Endodermal cell (in vitro differentiated cells): ENCODE results near the gene KRTAP4-8. TPM values are rescaled to one million over a fixed set of nuclear protein-coding genes. Genes with fewer than 3 reads are reported as not detected.
"Not testable (repeated sequence)": the region's sequence is repeated elsewhere in the genome, so short reads cannot be mapped to it uniquely, and the experiment has no call there.

Experiments
- DNase-seq: peaks from one replicate; pipeline ENCODE4 v3.0.0-alpha.2; 2017
- H3K27ac ChIP-seq: 2 replicates; pipeline ENCODE4 v1.5.1; 2013; ENCODE audit warnings: mild to moderate bottlenecking, low read depth, low read length, moderate library complexity
- H3K27me3 ChIP-seq: 2 replicates; pipeline ENCODE4 v1.6.1; 2013; ENCODE audit warnings: mild to moderate bottlenecking, low read length, moderate library complexity; ENCODE audit not compliant: insufficient read depth, control insufficient read depth, poor library complexity, severe bottlenecking
- H3K36me3 ChIP-seq: 2 replicates; pipeline ENCODE4 v1.7.0; 2013; ENCODE audit warnings: mild to moderate bottlenecking, low read length, moderate library complexity; ENCODE audit not compliant: control insufficient read depth, insufficient read depth
- H3K4me1 ChIP-seq: one replicate; pipeline ENCODE4 v1.7.0; 2013; ENCODE audit warnings: low read length; ENCODE audit not compliant: control insufficient read depth, insufficient read depth
- H3K4me3 ChIP-seq: 2 replicates; pipeline ENCODE4 v1.5.1; 2013; ENCODE audit warnings: mild to moderate bottlenecking, low read length, moderate library complexity
- H3K9ac ChIP-seq: 2 replicates; pipeline ENCODE4 v1.6.1; 2013; ENCODE audit warnings: mild to moderate bottlenecking, low read length, moderate library complexity; ENCODE audit not compliant: poor library complexity, severe bottlenecking; ENCODE audit errors: extremely low read depth
- H3K9me3 ChIP-seq: 2 replicates; pipeline ENCODE4 v1.6.1; 2013; ENCODE audit warnings: mild to moderate bottlenecking, low read length, moderate library complexity; ENCODE audit not compliant: control insufficient read depth
- H3K27ac Mint-ChIP-seq: 2 replicates; pipeline ENCODE4 v1.8.0; 2020; ENCODE audit warnings: mixed read lengths
- H3K27me3 Mint-ChIP-seq: 2 replicates; pipeline ENCODE4 v1.8.0; 2021; ENCODE audit warnings: mild to moderate bottlenecking, mixed read lengths; ENCODE audit not compliant: insufficient read depth
- H3K36me3 Mint-ChIP-seq: 2 replicates; pipeline ENCODE4 v1.8.0; 2020; ENCODE audit warnings: low read depth, mixed read lengths
- H3K4me1 Mint-ChIP-seq: 2 replicates; pipeline ENCODE4 v1.8.0; 2020; ENCODE audit warnings: mixed read lengths
- H3K4me3 Mint-ChIP-seq: 2 replicates; pipeline ENCODE4 v1.8.0; 2020; ENCODE audit warnings: mild to moderate bottlenecking, moderate library complexity, mixed read lengths
- H3K9me3 Mint-ChIP-seq: 2 replicates; pipeline ENCODE4 v1.8.0; 2020; ENCODE audit warnings: mild to moderate bottlenecking, mixed read lengths
- CTCF ChIP-seq: fragments of 200-600 bp; sonication (generic); conservative IDR thresholded peaks from 2 replicates; pipeline ENCODE4 v1.5.0; 2021; ENCODE audit warnings: antibody characterized with exemption, mild to moderate bottlenecking
- WGBS, 2 experiments: methylation state at CpG; one replicate each; pipeline versions ENCODE4 v1.1.5 to v1.1.7; 2013; ENCODE audit warnings: missing lambda C conversion rate in 2 of 2, mixed read lengths in 1 of 2; ENCODE audit not compliant: insufficient coverage in 1 of 2, insufficient read length in 1 of 2; 5-methylcytosine and 5-hydroxymethylcytosine counted together
- total RNA-seq, 2 donors: library from RNA; stranded (reverse); fragmentation: NEBNext Ultra II Directional in 1 of 2; extraction: Animal tissue kit (Norgen Biotek cat#: 25700) in 1 of 2; gene quantifications; 2 replicates in 1 of 2; 3 replicates in 1 of 2; pipeline ENCODE4 v1.2.1, GENCODE V29; 2021

KRTAP4-8 gene
- total RNA-seq, 2 donors from 2014 or later, result not detected

GRCh38 chr17:41101586-41102259 lies 3.8 kb upstream of the KRTAP4-8 start, which contains the start of gene KRTAP4-16:
Gene KRTAP4-16, minus strand, starts transcription at chr17:41102209. Its CDS starts 0 bp downstream, at chr17:41102209.
- H3K27ac ChIP-seq, result no peak within 1 kb of the TSS
- H3K27ac Mint-ChIP-seq, result no peak within 1 kb of the TSS
- WGBS, 2 experiments, result 72 to 74% methylated on average over 6 to 8 of the region's 10 CpGs
- H3K9me3 ChIP-seq, result no peaks in the 10 kb centered on the region
- no peaks in the 10 kb centered on the region for H3K9me3 Mint-ChIP-seq
- TF ChIP-seq CTCF, result no peak
- peaks cover 4% of the 10 kb centered on the region for H3K27me3 Mint-ChIP-seq
- H3K4me1 Mint-ChIP-seq, result no peaks in the 10 kb centered on the region
- H3K9ac ChIP-seq, result no peak within 1 kb of the TSS
- H3K4me3 Mint-ChIP-seq, result no peak within 1 kb of the TSS
- no peaks in the 10 kb centered on the region for H3K4me1 ChIP-seq
- no peaks in the 10 kb centered on the region for H3K36me3 Mint-ChIP-seq
- no peaks in the 10 kb centered on the region for H3K36me3 ChIP-seq
- H3K27me3 ChIP-seq, result no peaks in the 10 kb centered on the region
- H3K4me3 ChIP-seq, result no peak within 1 kb of the TSS
- DNase-seq, result no peak

- H3K27me3 ChIP-seq, H3K9ac ChIP-seq, H3K4me3 Mint-ChIP-seq, H3K27ac Mint-ChIP-seq, H3K4me1 Mint-ChIP-seq, H3K36me3 ChIP-seq, H3K9me3 Mint-ChIP-seq, H3K27ac ChIP-seq, H3K4me3 ChIP-seq, H3K4me1 ChIP-seq, H3K27me3 Mint-ChIP-seq, DNase-seq, H3K36me3 Mint-ChIP-seq, H3K9me3 ChIP-seq: not testable (repeated sequence)
- WGBS, 2 experiments, result 90 to 95% methylated on average over 5 to 7 of the region's 7 CpGs
Measured at GRCh38 chr17:41099682-41100480, 1.9 kb upstream of the KRTAP4-8 start.

GRCh38 chr17:41098481-41098880 lies 539 bp upstream of the KRTAP4-8 start:
- Mint-ChIP-seq H3K27ac (no peak overlapping the region), H3K36me3 (no peaks in the 10 kb centered on the region), H3K9me3 (peaks cover 6% of the 10 kb centered on the region), H3K4me1 (no peaks in the 10 kb centered on the region), H3K27me3 (peaks cover 3% of the 10 kb centered on the region), H3K4me3 (no peak overlapping the region)
- H3K27me3 ChIP-seq, result no peaks in the 10 kb centered on the region
- H3K9me3 ChIP-seq, result peaks cover 4% of the 10 kb centered on the region
- H3K9ac ChIP-seq, result no peak overlapping the region
- no peak for DNase-seq
- TF ChIP-seq CTCF, result no peak
- no peaks in the 10 kb centered on the region for H3K36me3 ChIP-seq
- WGBS, 2 experiments, result 82 to 83% methylated on average over 2 to 6 of the region's 6 CpGs
- no peak overlapping the region for H3K27ac ChIP-seq
- no peaks in the 10 kb centered on the region for H3K4me1 ChIP-seq
- H3K4me3 ChIP-seq, result no peak overlapping the region
